ENCODE data around the gene AKT3.

AKT3 gene

DNA sequence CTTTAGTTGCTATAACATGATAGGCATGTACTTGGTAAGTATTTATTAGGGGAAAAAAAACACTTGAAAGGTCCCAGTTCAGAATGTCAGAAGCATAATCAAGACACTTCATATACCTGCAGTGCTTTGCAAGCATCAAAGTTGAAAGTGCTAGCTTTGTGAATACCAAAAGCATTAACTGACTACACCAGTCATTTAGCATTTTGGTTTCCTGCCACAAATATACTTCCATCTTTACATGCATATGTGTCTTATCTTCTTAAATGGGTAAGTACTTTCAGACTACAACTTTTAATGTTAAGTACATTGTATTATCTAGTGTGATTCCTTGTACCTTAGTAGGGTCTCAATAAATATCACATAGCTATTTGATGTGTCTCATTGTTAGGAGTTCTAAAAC lies 43.7 kb downstream of the AKT3 start:
- TF ChIP-seq, protein P1, sequence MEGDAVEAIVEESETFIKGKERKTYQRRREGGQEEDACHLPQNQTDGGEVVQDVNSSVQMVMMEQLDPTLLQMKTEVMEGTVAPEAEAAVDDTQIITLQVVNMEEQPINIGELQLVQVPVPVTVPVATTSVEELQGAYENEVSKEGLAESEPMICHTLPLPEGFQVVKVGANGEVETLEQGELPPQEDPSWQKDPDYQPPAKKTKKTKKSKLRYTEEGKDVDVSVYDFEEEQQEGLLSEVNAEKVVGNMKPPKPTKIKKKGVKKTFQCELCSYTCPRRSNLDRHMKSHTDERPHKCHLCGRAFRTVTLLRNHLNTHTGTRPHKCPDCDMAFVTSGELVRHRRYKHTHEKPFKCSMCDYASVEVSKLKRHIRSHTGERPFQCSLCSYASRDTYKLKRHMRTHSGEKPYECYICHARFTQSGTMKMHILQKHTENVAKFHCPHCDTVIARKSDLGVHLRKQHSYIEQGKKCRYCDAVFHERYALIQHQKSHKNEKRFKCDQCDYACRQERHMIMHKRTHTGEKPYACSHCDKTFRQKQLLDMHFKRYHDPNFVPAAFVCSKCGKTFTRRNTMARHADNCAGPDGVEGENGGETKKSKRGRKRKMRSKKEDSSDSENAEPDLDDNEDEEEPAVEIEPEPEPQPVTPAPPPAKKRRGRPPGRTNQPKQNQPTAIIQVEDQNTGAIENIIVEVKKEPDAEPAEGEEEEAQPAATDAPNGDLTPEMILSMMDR (conservative IDR thresholded peaks at IDR 0.05; ENCODE audit: low read length): no peak
- no peak for TF ChIP-seq EZH2phosphoT487 (IDR thresholded peaks at IDR 0.05; ENCODE audit: borderline replicate concordance)
- Histone ChIP-seq H3F3A (ENCODE audit: low read depth) (no peaks in the 10 kb centered on the region), H3K79me2 (ENCODE audit: insufficient read depth, low read length) (no peaks in the 10 kb centered on the region), H4K20me1 (ENCODE audit: insufficient read depth, low read length, poor library complexity, severe bottlenecking) (no peaks in the 10 kb centered on the region), H3K27me3 (ENCODE audit: insufficient read depth, low read length, poor library complexity, severe bottlenecking) (no peaks in the 10 kb centered on the region), H3K36me3 (ENCODE audit: insufficient read depth, low read length) (no peaks in the 10 kb centered on the region), H3K4me3 (ENCODE audit: low read length, poor library complexity, severe bottlenecking) (no peak overlapping the region), H3K9ac (ENCODE audit: low read depth, low read length, poor library complexity, severe bottlenecking) (no peak overlapping the region), H3K4me1 (ENCODE audit: insufficient read depth, low read length, poor library complexity, severe bottlenecking) (no peaks in the 10 kb centered on the region), H3K9me3 (ENCODE audit: insufficient read depth, low read depth, low read length) (no peaks in the 10 kb centered on the region), H2AFZ (ENCODE audit: low read length) (no peak overlapping the region), H3K4me2 (ENCODE audit: low read depth, low read length, poor library complexity, severe bottlenecking) (no peak overlapping the region), H3K9me2 (replicated peaks; ENCODE audit: low read depth, low read length) (no peaks in the 10 kb centered on the region)

DNA sequence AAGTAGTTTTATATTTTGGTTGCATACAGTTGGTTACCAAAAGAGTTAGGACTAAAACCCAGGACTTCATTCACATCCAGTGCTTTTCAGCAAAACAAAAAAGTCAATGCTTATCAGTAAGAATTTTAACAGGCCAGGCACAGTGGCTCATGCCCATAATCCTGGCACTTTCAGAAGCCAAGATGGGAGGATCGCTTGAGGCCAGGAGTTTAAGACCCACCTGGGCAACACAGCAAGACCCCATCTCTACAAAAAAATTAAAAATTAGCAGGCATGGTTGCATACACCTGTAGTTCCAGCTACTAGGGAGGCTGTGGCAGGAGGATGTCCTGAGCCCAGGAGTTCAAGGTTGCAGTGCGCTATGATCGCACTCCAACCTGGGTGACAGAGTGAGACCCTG lies 47.3 kb downstream of the AKT3 start:
- Histone ChIP-seq H3K4me2 (ENCODE audit: low read depth, low read length, poor library complexity, severe bottlenecking) (no peak overlapping the region), H2AFZ (ENCODE audit: low read length) (no peak overlapping the region), H3K36me3 (ENCODE audit: insufficient read depth, low read length) (no peaks in the 10 kb centered on the region), H3K79me2 (ENCODE audit: insufficient read depth, low read length) (no peaks in the 10 kb centered on the region), H3K4me3 (ENCODE audit: low read length, poor library complexity, severe bottlenecking) (no peak overlapping the region), H3K9ac (ENCODE audit: low read depth, low read length, poor library complexity, severe bottlenecking) (no peak overlapping the region), H3K4me1 (ENCODE audit: insufficient read depth, low read length, poor library complexity, severe bottlenecking) (no peaks in the 10 kb centered on the region), H3K9me2 (replicated peaks; ENCODE audit: low read depth, low read length) (no peaks in the 10 kb centered on the region), H3F3A (ENCODE audit: low read depth) (no peaks in the 10 kb centered on the region), H3K27me3 (ENCODE audit: insufficient read depth, low read length, poor library complexity, severe bottlenecking) (no peaks in the 10 kb centered on the region), H3K9me3 (ENCODE audit: insufficient read depth, low read depth, low read length) (no peaks in the 10 kb centered on the region), H4K20me1 (ENCODE audit: insufficient read depth, low read length, poor library complexity, severe bottlenecking) (no peaks in the 10 kb centered on the region)
- TF ChIP-seq, protein P1 (conservative IDR thresholded peaks at IDR 0.05; ENCODE audit: low read length): no peak
- TF ChIP-seq EZH2phosphoT487 (IDR thresholded peaks at IDR 0.05; ENCODE audit: borderline replicate concordance): no peak

DNA sequence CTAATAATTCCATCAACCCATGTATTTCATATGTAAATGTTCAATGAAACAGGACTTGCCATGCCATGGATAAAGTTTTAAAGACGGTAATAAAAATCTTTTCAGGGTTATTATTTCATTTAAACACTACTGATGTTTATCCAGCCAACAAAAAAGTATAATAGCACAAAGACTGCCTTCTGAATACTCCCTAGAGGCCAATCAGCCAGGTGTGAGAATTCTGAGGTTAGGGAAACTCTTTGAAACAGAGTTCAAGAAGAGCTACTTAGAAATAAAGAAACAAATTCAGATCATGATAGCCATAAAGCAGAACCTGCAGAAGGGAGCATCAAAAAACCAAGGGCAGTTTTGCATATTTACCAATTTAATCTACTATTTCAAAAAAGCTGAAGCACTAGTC lies 48.7 kb downstream of the AKT3 start:
- H2AFZ ChIP-seq (ENCODE audit: low read length): no peak overlapping the region
- H3K9me2 ChIP-seq (replicated peaks; ENCODE audit: low read depth, low read length): no peaks in the 10 kb centered on the region
- no peaks in the 10 kb centered on the region for H3K27me3 ChIP-seq (ENCODE audit: insufficient read depth, low read length, poor library complexity, severe bottlenecking)
- H3K36me3 ChIP-seq (ENCODE audit: insufficient read depth, low read length): no peaks in the 10 kb centered on the region
- no peak overlapping the region for H3K4me2 ChIP-seq (ENCODE audit: low read depth, low read length, poor library complexity, severe bottlenecking)
- TF ChIP-seq EZH2phosphoT487 (IDR thresholded peaks at IDR 0.05; ENCODE audit: borderline replicate concordance): no peak
- TF ChIP-seq, protein P1 (conservative IDR thresholded peaks at IDR 0.05; ENCODE audit: low read length): no peak
- no peaks in the 10 kb centered on the region for H3K4me1 ChIP-seq (ENCODE audit: insufficient read depth, low read length, poor library complexity, severe bottlenecking)
- no peak overlapping the region for H3K9ac ChIP-seq (ENCODE audit: low read depth, low read length, poor library complexity, severe bottlenecking)
- no peak overlapping the region for H3K4me3 ChIP-seq (ENCODE audit: low read length, poor library complexity, severe bottlenecking)
- H4K20me1 ChIP-seq (ENCODE audit: insufficient read depth, low read length, poor library complexity, severe bottlenecking): no peaks in the 10 kb centered on the region
- no peaks in the 10 kb centered on the region for H3F3A ChIP-seq (ENCODE audit: low read depth)
- no peaks in the 10 kb centered on the region for H3K9me3 ChIP-seq (ENCODE audit: insufficient read depth, low read depth, low read length)
- no peaks in the 10 kb centered on the region for H3K79me2 ChIP-seq (ENCODE audit: insufficient read depth, low read length)
